H1 (cell line): ENCODE measurements around the gene SLC41A2. TPM values are rescaled to one million over a fixed set of nuclear protein-coding genes. Genes with fewer than 3 reads are reported as not detected.

Source experiments
- BCL11A ChIP-seq, 2 experiments: IDR thresholded peaks; one replicate each; pipeline ENCODE4 v1.6.1; 2011; ENCODE audit warnings: low read depth in 2 of 2, low read length in 2 of 2, mild to moderate bottlenecking in 2 of 2
- CHD7 ChIP-seq: fragments of 300-600 bp; sonication (generic); IDR thresholded peaks from 2 replicates; pipeline ENCODE4 v1.7.1; 2012; ENCODE audit warnings: low read length, moderate library complexity, mild to moderate bottlenecking, inconsistent platforms; ENCODE audit not compliant: insufficient replicate concordance
- CTBP2 ChIP-seq: IDR thresholded peaks from 2 replicates; pipeline ENCODE4 v1.7.0; 2011; ENCODE audit warnings: borderline replicate concordance, mild to moderate bottlenecking, moderate library complexity, mixed read lengths, low read length; ENCODE audit not compliant: insufficient read depth, insufficient read length
- NRF1 ChIP-seq: IDR thresholded peaks from 2 replicates; pipeline ENCODE4 v1.6.1; 2011; ENCODE audit warnings: mild to moderate bottlenecking, low read depth, low read length, improper control_type of control experiment
- RXRA ChIP-seq: IDR thresholded peaks from 2 replicates; pipeline ENCODE4 v1.6.1; 2011; ENCODE audit warnings: low read depth, mild to moderate bottlenecking, low read length, moderate library complexity; ENCODE audit not compliant: insufficient read depth
- polyA plus RNA-seq, 7 experiments: library from polyadenylated mRNA; depleted of rRNA in 3 of 7; stranded (reverse) in 5 of 7; unstranded in 2 of 7; fragments of >200 nt in 5 of 7; fragments of 200-250 nt in 2 of 7; gene quantifications; 1 replicate in 5 of 7; 2 replicates in 1 of 7; 4 replicates in 1 of 7; pipeline versions ENCODE4 v1.2.1 to v1.2.3, GENCODE V29; 2011 to 2013; ENCODE audit warnings: missing spikeins in 2 of 7, mixed read lengths in 2 of 7
- total RNA-seq: library from RNA; stranded (reverse); fragmentation: NEBNext Ultra II Directional; extraction: Animal tissue kit (Norgen Biotek cat#: 25700); gene quantifications from 2 replicates; pipeline ENCODE4 v1.2.1, GENCODE V29; 2021
- TF ChIP-seq, protein P1 (sequence below): IDR thresholded peaks from 2 replicates; pipeline ENCODE4 v1.6.1; 2012; ENCODE audit warnings: inconsistent platforms

SLC41A2 gene
- total and polyA plus RNA-seq, 2 of the 8 experiments (the other 6 are each of a cell fraction or from before 2014, with no cell fraction given) = 0.79 to 3.0 TPM

GRCh38 chr12:104938371-104938770 is 19.7 kb downstream of the SLC41A2 start (continued):
- no peak for TF ChIP-seq CHD7
- no peak for TF ChIP-seq RXRA
- TF ChIP-seq NRF1 = no peak
- no peak for TF ChIP-seq CTBP2
- TF ChIP-seq, protein P1, sequence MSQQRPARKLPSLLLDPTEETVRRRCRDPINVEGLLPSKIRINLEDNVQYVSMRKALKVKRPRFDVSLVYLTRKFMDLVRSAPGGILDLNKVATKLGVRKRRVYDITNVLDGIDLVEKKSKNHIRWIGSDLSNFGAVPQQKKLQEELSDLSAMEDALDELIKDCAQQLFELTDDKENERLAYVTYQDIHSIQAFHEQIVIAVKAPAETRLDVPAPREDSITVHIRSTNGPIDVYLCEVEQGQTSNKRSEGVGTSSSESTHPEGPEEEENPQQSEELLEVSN = no peak
- TF ChIP-seq BCL11A (IDR thresholded peaks at IDR 0.05; ENCODE audit: low read depth in 2 of 2, low read length in 2 of 2) = no peak
